ENCODE results near the gene EFHC1. TPM values are rescaled to one million over a fixed set of nuclear protein-coding genes. Genes with fewer than 3 reads are reported as not detected.

EFHC1 gene
- total RNA-seq, 4 donors from 2014 or later: 39.4 to 96.5 (median 41.6) TPM

DNA sequence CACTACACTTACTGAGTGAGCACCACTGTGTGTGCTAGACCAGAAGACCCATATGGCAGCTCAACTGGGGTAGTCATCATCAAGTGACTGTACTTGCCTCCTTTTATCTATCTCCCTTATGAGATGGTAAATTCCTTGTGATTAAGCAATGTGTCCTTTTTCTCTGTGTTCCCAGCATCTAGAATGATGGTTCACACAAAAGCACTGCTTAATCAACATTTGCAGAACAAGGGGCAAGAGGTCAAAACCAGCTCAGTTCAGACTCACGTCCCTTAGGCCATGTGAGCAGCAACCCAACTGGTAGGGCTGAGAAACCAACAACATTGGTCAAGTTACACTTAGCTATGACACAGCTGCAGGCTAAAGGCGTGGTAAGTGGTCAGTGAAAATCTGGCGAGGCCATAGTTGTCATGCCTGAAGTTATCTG is 146.7 kb downstream of the EFHC1 start:
- intact Hi-C loops (cut with DNase I): no loop called here
- peak overlapping the region in 2 of 3 donors; percentile 25 to 33 for H3K27ac ChIP-seq

DNA sequence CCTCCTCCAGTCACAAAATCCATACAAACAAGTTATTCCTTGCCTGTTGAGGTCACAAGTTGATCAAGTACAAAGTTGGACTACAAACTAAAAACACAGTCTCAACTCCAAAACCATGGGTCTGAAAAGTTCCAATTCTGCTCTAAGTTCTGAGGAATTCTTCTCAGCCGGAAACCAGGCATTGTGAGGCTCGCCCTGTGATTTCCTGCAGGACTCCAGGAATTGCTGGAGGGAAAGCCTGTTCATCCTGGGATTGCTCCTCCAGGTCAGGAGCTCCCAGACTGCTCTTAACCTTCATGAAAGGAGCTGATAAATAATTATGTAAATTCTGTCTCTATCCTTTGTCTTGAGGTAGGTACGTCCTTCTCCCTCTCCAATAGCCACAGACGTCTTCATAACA is 148.2 kb downstream of the EFHC1 start:
- DNase-seq: no peak
- H3K4me1 ChIP-seq: peaks cover 51 to 93% of the 10 kb centered on the region in 2 donors
- TF ChIP-seq, protein P1, sequence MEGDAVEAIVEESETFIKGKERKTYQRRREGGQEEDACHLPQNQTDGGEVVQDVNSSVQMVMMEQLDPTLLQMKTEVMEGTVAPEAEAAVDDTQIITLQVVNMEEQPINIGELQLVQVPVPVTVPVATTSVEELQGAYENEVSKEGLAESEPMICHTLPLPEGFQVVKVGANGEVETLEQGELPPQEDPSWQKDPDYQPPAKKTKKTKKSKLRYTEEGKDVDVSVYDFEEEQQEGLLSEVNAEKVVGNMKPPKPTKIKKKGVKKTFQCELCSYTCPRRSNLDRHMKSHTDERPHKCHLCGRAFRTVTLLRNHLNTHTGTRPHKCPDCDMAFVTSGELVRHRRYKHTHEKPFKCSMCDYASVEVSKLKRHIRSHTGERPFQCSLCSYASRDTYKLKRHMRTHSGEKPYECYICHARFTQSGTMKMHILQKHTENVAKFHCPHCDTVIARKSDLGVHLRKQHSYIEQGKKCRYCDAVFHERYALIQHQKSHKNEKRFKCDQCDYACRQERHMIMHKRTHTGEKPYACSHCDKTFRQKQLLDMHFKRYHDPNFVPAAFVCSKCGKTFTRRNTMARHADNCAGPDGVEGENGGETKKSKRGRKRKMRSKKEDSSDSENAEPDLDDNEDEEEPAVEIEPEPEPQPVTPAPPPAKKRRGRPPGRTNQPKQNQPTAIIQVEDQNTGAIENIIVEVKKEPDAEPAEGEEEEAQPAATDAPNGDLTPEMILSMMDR (IDR thresholded peaks at IDR 0.05): no peak
- no peak for TF ChIP-seq POLR2A (IDR thresholded peaks at IDR 0.05)

More for the DNA sequence above, 146.7 kb downstream of the EFHC1 start:
- Histone ChIP-seq H3K9me3 (no peaks in the 10 kb centered on the region), H3K4me3 (replicated peaks in 1 of 3) (no peak overlapping the region), H3K36me3 (no peaks in the 10 kb centered on the region), H3K27me3 (no peaks in the 10 kb centered on the region), H3K4me1 (peaks cover 43 to 78% of the 10 kb centered on the region in 2 donors)
- TF ChIP-seq, protein P1 (IDR thresholded peaks at IDR 0.05): no peak
- no peak for TF ChIP-seq POLR2A (IDR thresholded peaks at IDR 0.05)
- no peak for DNase-seq
- WGBS, 2 donors: 76 to 93% methylated on average over 3 of the region's 3 CpGs

GRCh38 chr6:52570291-52570700 is 150.2 kb downstream of the EFHC1 start:
- Histone ChIP-seq H3K4me1 (peaks cover 68 to 98% of the 10 kb centered on the region in 2 donors), H3K9me3 (no peaks in the 10 kb centered on the region), H3K4me3 (replicated peaks in 1 of 3) (no peak overlapping the region)

More for the DNA sequence above, 148.2 kb downstream of the EFHC1 start:
- Histone ChIP-seq H3K27ac (peak overlapping the region; percentile 12 to 73 (median 61)), H3K4me3 (replicated peaks in 1 of 3) (no peak overlapping the region), H3K36me3 (no peaks in the 10 kb centered on the region), H3K27me3 (no peaks in the 10 kb centered on the region), H3K9me3 (no peaks in the 10 kb centered on the region)
- WGBS, 2 donors: 82 to 84% methylated on average over 4 of the region's 4 CpGs
- intact Hi-C loops (cut with DNase I): no loop called here

DNA sequence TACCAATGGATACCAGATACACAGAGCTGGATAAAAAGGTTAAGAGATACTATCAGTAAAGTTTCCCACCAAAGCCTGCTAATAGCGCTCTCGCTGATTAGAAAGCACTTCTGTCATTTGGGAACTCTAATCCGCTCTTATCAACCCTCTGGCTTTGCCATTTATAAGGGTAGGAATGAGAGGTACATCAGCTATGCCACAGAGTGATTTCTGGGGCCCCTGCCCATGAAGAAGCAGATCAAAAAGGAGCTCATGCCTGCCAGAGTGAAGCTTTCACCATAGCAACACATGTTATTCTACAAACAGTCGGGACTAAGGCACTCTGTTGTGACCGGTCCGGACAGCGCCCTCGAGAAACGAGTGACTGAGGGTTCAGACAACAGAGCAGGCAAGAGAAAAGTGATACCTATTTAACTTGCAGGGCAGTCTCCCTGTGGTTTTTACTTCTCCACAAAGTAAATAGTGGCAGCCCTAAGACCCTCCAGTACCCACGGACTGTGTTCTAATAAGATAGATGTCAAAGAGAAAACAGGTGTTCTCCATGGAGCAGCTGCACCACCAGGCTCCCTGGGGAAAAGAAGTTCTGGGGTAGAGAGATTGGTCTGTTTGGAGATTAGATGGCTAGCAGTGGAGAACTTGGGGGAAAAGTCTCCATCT is 151.1 kb downstream of the EFHC1 start:
- no peaks in the 10 kb centered on the region for H3K9me3 ChIP-seq
- H3K4me1 ChIP-seq: peaks cover 77 to 99% of the 10 kb centered on the region in 2 donors
- intact Hi-C loops (cut with DNase I): loop anchor here (5.0 kb wide), 1 partner anchor 69 kb away; no protein-coding TSS in a partner anchor
- WGBS, 2 donors: 35 to 41% methylated on average over 10 of the region's 10 CpGs
- H3K36me3 ChIP-seq: no peaks in the 10 kb centered on the region
- TF ChIP-seq POLR2A (IDR thresholded peaks at IDR 0.05): no peak
- TF ChIP-seq, protein P1 (IDR thresholded peaks at IDR 0.05): no peak
- no peaks in the 10 kb centered on the region for H3K27me3 ChIP-seq
- H3K4me3 ChIP-seq (replicated peaks in 1 of 3): no peak overlapping the region
- H3K27ac ChIP-seq: peak overlapping the region; percentile 71 to 83 (median 73)
- peak; percentile 78 to 84 for DNase-seq

More at GRCh38 chr6:52570291-52570700, 150.2 kb downstream of the EFHC1 start:
- no peaks in the 10 kb centered on the region for H3K27me3 ChIP-seq
- H3K36me3 ChIP-seq: no peaks in the 10 kb centered on the region
- 23 to 31% methylated on average over 8 of the region's 8 CpGs for WGBS, 2 donors
- TF ChIP-seq, protein P1 (IDR thresholded peaks at IDR 0.05): no peak
- no peak for TF ChIP-seq POLR2A (IDR thresholded peaks at IDR 0.05)
- DNase-seq: peak; percentile 85 to 91
- intact Hi-C loops (cut with DNase I): loop anchor here (5.0 kb wide), 1 partner anchor 68 kb away; no protein-coding TSS in a partner anchor
- peak overlapping the region; percentile 71 to 83 (median 73) for H3K27ac ChIP-seq

DNA sequence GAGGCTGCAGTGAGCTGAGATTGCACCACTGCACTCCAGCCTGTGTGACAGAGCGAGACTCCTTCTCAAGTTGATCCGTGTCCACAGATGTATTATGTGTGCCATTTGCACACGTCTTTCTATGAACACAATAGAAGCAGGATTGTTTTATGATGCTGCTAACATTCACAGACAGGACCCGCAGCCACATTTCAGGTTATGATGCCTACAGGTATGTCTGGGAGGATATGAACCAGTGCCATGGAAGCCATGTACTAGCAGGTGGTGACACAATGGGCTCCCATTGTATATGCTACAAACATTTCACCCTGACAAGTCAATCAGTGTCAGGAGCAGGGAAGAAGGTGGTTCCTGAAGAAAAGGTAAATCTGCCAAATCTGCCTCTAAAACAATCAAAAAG is 152.4 kb downstream of the EFHC1 start:
- H3K27me3 ChIP-seq: no peaks in the 10 kb centered on the region
- intact Hi-C loops (cut with DNase I): loop anchor here (5.0 kb wide), 1 partner anchor 70 kb away; no protein-coding TSS in a partner anchor
- no peaks in the 10 kb centered on the region for H3K36me3 ChIP-seq
- no peaks in the 10 kb centered on the region for H3K9me3 ChIP-seq
- no peak overlapping the region for H3K4me3 ChIP-seq (replicated peaks in 1 of 3)
- no peak for TF ChIP-seq POLR2A (IDR thresholded peaks at IDR 0.05)
- TF ChIP-seq, protein P1 (IDR thresholded peaks at IDR 0.05): no peak
- DNase-seq: no peak
- WGBS, 2 donors: 84 to 96% methylated on average over 4 of the region's 4 CpGs
- peak overlapping the region; percentile 54 to 99 (median 79) for H3K27ac ChIP-seq
- H3K4me1 ChIP-seq: peaks cover 77 to 87% of the 10 kb centered on the region in 2 donors

All from thyroid gland (tissue), 4 donors.